K562 treated with DMSO at 1 percent for 24 hours (cell line): Measurements from ENCODE around the gene OR51G2. TPM values are rescaled to one million over a fixed set of nuclear protein-coding genes. Genes with fewer than 3 reads are reported as not detected.

Source experiments
- total RNA-seq: library from RNA; unstranded; fragments of 300-600 nt; gene quantifications from 2 replicates; pipeline ENCODE4 v1.2.3, GENCODE V29; 2022; ENCODE audit warnings: low read depth; ENCODE audit not compliant: insufficient read depth

The OR51G2 gene, protein sequence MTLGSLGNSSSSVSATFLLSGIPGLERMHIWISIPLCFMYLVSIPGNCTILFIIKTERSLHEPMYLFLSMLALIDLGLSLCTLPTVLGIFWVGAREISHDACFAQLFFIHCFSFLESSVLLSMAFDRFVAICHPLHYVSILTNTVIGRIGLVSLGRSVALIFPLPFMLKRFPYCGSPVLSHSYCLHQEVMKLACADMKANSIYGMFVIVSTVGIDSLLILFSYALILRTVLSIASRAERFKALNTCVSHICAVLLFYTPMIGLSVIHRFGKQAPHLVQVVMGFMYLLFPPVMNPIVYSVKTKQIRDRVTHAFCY
- total RNA-seq = not detected in 2 replicates

GRCh38 chr11:4919250-4919649 is at the start of gene OR51G2:
OR51G2 (minus strand) TSS chr11:4919350; CDS start chr11:4915663, 3,687 bp downstream.

DNA sequence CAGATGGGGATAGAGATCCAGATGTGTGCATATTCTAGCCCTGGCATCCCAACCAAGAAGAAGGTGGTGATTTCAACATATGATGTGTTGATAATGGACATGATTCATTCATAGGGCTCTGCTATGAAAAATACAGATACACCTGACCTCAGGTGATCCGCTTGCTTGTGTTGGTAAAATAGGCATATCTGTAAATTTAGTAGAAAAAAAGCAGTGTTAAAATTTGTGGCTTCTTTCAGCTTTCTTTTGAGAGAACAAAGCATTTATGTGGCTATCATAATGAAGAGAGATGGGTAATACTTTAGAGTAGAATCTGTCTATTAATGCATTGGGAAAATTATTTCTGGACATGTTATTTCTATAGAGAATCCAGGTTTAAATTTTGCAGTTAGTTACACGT is 36.5 kb upstream of the OR51G2 start, which contains the start of gene OR51A2:
OR51A2 (minus strand) TSS at position 101 of the 400 bp plus-strand sequence; CDS start at position 101, 0 bp downstream.

GRCh38 chr11:4947505-4947904 is 28.4 kb upstream of the OR51G2 start, which contains the start of gene OR51A4:
OR51A4 (minus strand) TSS chr11:4947605; CDS start chr11:4947100, 505 bp downstream.

DNA sequence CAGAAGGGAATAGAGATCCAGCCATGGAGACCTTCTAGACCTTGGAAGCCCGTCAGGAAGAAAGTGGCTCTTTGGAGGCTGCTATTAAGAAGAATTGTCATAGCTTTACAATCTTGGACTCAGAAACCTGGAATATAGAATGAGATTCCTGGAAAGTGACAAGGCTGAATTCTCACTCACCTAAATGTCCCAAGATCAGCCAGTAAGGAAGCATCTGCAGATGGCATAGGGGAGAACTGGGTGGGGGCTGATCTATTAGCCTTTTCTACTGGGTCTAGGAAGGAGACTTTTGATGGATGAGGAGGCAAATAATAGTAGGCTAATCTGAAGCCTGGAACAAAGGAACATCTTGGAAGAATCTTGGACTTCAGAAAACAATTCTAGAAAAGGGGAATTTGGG is 5.1 kb upstream of the OR51G2 start, which contains the start of gene OR51G1:
OR51G1 (minus strand) TSS at position 101 of the 400 bp plus-strand sequence; CDS start at position 101, 0 bp downstream.

DNA sequence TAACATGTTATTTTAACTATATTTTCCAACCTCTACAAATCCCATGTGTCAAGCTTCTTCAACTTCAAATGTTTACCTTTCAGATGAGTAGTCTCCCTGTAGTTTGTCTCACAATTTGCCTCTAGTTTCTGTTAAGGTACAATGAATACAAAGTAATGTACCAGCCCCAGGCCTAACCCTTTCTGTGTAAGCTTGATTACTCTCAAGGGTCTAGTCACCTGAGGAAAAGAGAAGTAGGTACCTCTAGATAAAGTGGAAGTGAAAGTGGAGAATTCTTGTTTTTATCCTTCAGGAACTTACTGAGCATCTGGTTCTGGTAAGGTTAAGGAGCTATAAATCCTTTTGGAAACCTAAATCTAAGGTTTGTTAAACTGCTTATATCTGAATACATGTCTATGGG is 15.7 kb downstream of the OR51G2 start, which contains the start of gene OR51A7:
OR51A7 (plus strand) TSS at position 300 of the 400 bp plus-strand sequence. CDS start 3,587 bp downstream, outside the sequence.

GRCh38 chr11:4881860-4882500 is 37.2 kb downstream of the OR51G2 start, which contains the start of gene OR51T1:
OR51T1 (plus strand) TSS chr11:4881900; CDS start chr11:4881900, 0 bp downstream.

Other genes with a start within 250 kb of the OR51G2 start
- not detected in 2 replicates for gene OR51E2, start 221.5 kb downstream of the OR51G2 start, total RNA-seq
- gene MMP26, start 214.6 kb downstream of the OR51G2 start, total RNA-seq = not detected in 2 replicates
- not detected in 2 replicates for gene OR51F1, start 149.4 kb downstream of the OR51G2 start, total RNA-seq
- not detected in 2 replicates for gene OR52R1, start 115.0 kb downstream of the OR51G2 start, total RNA-seq
- gene OR51F2, start 98.0 kb downstream of the OR51G2 start, total RNA-seq = not detected in 2 replicates
- not detected in 2 replicates for gene OR51S1, start 70.1 kb downstream of the OR51G2 start, total RNA-seq
- not detected in 2 replicates for gene OR51T1, start 37.5 kb downstream of the OR51G2 start, total RNA-seq
- gene OR51A7, start 15.6 kb downstream of the OR51G2 start, total RNA-seq = not detected in 2 replicates
- not detected in 2 replicates for gene OR51G1, start 5.0 kb upstream of the OR51G2 start, total RNA-seq
- not detected in 2 replicates for gene OR51A4, start 28.3 kb upstream of the OR51G2 start, total RNA-seq
- not detected in 2 replicates for gene OR51A2, start 36.4 kb upstream of the OR51G2 start, total RNA-seq
- not detected in 2 replicates for gene OR51L1, start 75.5 kb upstream of the OR51G2 start, total RNA-seq
- gene OR52J3, start 127.2 kb upstream of the OR51G2 start, total RNA-seq = not detected in 2 replicates
- not detected in 2 replicates for gene OR52E2, start 140.3 kb upstream of the OR51G2 start, total RNA-seq
- not detected in 2 replicates for gene OR52E1, start 150.2 kb upstream of the OR51G2 start, total RNA-seq
- not detected in 2 replicates for gene OR52A5, start 219.0 kb upstream of the OR51G2 start, total RNA-seq
- gene OR52A1, start 235.4 kb upstream of the OR51G2 start, total RNA-seq = not detected in 2 replicates